Stimulated activated CD4-positive, alpha-beta T cell treated with anti-CD3 and anti-CD28 coated beads, Interleukin-4, amount 100 ng/mL, for 48 hours (primary cell): ENCODE results near the gene ATP9A.

Source experiments
- DNase-seq, 2 donors: peaks; one replicate each; pipeline ENCODE4 v3.0.0-alpha.2; 2020; ENCODE audit warnings: low read depth in 2 of 2

ATP9A gene

DNA sequence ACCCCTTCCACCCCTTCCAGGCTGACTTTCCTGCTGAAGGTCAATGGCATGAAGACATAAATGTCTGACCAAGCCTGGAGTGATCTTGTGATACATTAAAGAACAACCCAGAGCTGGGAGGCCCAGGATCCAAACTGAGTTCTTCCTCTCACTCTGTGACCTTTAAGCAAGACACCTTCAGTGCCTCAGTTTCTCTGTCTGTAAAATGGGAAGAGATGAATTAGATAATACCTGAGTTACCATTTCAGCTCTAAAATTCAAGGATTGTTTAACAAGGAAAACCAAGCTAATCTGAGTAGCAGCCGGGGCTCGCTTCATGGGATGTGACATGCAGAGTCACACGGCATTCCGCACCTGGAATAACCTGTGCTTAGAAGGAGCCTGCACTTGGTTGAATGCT, 218.7 kb downstream of the ATP9A start:
- DNase-seq: no peak

DNA sequence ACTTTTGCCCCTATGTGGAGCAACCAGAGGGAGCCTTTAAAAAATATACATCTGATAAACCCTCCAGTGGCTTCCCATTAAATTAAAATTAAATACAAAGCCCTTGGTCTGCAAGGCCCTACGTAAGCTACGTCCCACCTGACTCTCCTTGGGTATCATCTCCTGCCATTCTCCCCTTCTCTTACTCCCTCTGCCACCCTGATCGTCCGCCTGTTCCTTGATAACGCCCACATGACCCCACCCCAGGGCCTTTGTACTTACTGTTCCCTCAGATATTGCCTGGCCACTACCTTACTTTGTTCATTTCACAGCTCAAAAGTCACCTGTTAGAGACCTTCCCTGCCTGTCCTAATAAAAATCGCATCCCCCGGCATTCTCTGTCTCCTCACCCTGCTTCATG, 220.2 kb downstream of the ATP9A start:
- DNase-seq: no peak
